Upper lobe of left lung (tissue), 6 donors: ENCODE data around the gene FCER1G. TPM values are rescaled to one million over a fixed set of nuclear protein-coding genes. Genes with fewer than 3 reads are reported as not detected.
"Not testable (repeated sequence)": the region's sequence is repeated elsewhere in the genome, so short reads cannot be mapped to it uniquely, and the experiment has no call there.

Experiments used
- ATAC-seq, 2 donors: fragments of 200-7000 bp; cut with Tn5 transposase; one replicate each; pipeline ENCODE4 v1.9.1; 2022; ENCODE audit warnings: mild to moderate bottlenecking in 2 of 2, moderate library complexity in 2 of 2; ENCODE audit not compliant: low FRiP score in 2 of 2
- DNase-seq, 2 donors: peaks; one replicate each; pipeline ENCODE4 v3.0.0-alpha.2; 2019 to 2020
- H3K27ac ChIP-seq, 4 donors: fragments of 200-600 bp; sonication (generic); one replicate each; pipeline ENCODE4 v1.5.1; 2016 to 2019
- H3K27me3 ChIP-seq, 4 donors: fragments of 200-600 bp; sonication (generic); one replicate each; pipeline ENCODE4 v1.5.1; 2017 to 2019
- H3K36me3 ChIP-seq, 4 donors: fragments of 200-600 bp; sonication (generic); one replicate each; pipeline ENCODE4 v1.5.1; 2016 to 2019
- H3K4me1 ChIP-seq, 4 donors: fragments of 200-600 bp; sonication (generic); one replicate each; pipeline ENCODE4 v1.5.1; 2018 to 2019
- H3K4me3 ChIP-seq, 4 donors: fragments of 200-600 bp; sonication (generic); one replicate each; pipeline ENCODE4 v1.5.1; 2017 to 2019; ENCODE audit warnings: mild to moderate bottlenecking in 2 of 4, moderate library complexity in 1 of 4
- H3K9me3 ChIP-seq, 4 donors: fragments of 200-600 bp; sonication (generic); one replicate each; pipeline ENCODE4 v1.5.1; 2018 to 2019
- EP300 ChIP-seq, 4 donors: sonication (generic); formaldehyde crosslinking; IDR thresholded peaks; one replicate each; pipeline ENCODE4 v1.5.1; 2017; ENCODE audit warnings: antibody characterized with exemption in 4 of 4, control low read depth in 2 of 4
- POLR2A ChIP-seq, 4 donors: fragments of 450-650 bp; IDR thresholded peaks; one replicate each; pipeline ENCODE4 v1.5.1; 2016 to 2017; ENCODE audit warnings: antibody characterized with exemption in 4 of 4, mild to moderate bottlenecking in 2 of 4
- POLR2AphosphoS5 ChIP-seq, 2 donors: sonication (generic); formaldehyde crosslinking; IDR thresholded peaks; one replicate each; pipeline ENCODE4 v1.5.1; 2017; ENCODE audit warnings: antibody characterized with exemption in 2 of 2
- WGBS, 2 donors: methylation state at CpG; one replicate each; pipeline ENCODE4 v1.1.5; 2017 to 2018; 5-methylcytosine and 5-hydroxymethylcytosine counted together
- total RNA-seq, 6 donors: library from RNA; depleted of rRNA in 4 of 6; stranded (reverse); fragments of >200 nt in 4 of 6; gene quantifications; one replicate each; pipeline versions ENCODE4 v1.1.0 to v1.2.1, GENCODE V29; 2016 to 2021
- TF ChIP-seq, protein P1 (sequence below), 6 experiments: fragments of 450-650 bp in 4 of 6; fragments of 200-600 bp in 2 of 6; sonication (generic) in 2 of 6; IDR thresholded peaks; one replicate each; pipeline ENCODE4 v1.5.1; 2016 to 2019; ENCODE audit warnings: antibody characterized with exemption in 6 of 6
- donor health status: DM: no; HTN: no; CAD: no; lungs with moderate emphysema.
- donor health status: DM: no; HTN: yes; CAD: no; lungs with severe emphysema.

Gene FCER1G
- total RNA-seq, 6 donors from 2014 or later = 75.4 to 233 (median 176) TPM

DNA sequence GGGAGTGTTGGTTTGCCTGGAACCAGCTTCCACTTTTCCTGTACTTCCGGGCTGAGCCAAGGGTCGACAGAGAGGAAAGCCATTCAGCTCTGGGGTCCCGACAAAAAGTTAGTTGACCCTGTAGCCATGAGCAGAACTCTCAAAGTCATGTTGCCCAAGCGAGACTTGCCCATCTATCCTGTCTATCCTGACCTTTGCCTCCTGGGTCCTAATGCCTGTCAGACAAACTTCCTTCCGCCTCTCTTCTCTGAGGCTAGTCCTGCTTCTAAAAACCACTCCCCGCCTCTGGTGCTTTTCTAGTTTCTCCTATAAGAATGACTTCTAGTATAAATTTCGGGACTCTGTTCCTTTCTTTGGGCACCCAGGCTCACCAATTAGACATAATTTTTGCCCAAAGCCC lies 35.7 kb downstream of the FCER1G start:
- DNase-seq (no peak), ATAC-seq (no peak)
- H3K4me3 ChIP-seq = no peak overlapping the region
- no peaks in the 10 kb centered on the region for H3K36me3 ChIP-seq
- 73 to 88% methylated on average over 7 of the region's 7 CpGs for WGBS, 2 donors
- H3K27ac ChIP-seq = no peak overlapping the region
- no peaks in the 10 kb centered on the region for H3K4me1 ChIP-seq
- H3K27me3 ChIP-seq = no peaks in the 10 kb centered on the region
- no peaks in the 10 kb centered on the region for H3K9me3 ChIP-seq
- TF ChIP-seq, protein P1, sequence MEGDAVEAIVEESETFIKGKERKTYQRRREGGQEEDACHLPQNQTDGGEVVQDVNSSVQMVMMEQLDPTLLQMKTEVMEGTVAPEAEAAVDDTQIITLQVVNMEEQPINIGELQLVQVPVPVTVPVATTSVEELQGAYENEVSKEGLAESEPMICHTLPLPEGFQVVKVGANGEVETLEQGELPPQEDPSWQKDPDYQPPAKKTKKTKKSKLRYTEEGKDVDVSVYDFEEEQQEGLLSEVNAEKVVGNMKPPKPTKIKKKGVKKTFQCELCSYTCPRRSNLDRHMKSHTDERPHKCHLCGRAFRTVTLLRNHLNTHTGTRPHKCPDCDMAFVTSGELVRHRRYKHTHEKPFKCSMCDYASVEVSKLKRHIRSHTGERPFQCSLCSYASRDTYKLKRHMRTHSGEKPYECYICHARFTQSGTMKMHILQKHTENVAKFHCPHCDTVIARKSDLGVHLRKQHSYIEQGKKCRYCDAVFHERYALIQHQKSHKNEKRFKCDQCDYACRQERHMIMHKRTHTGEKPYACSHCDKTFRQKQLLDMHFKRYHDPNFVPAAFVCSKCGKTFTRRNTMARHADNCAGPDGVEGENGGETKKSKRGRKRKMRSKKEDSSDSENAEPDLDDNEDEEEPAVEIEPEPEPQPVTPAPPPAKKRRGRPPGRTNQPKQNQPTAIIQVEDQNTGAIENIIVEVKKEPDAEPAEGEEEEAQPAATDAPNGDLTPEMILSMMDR (IDR thresholded peaks at IDR 0.05) = no peak
- no peak for TF ChIP-seq POLR2AphosphoS5 (IDR thresholded peaks at IDR 0.05)
- TF ChIP-seq EP300 (IDR thresholded peaks at IDR 0.05) = no peak
- no peak for TF ChIP-seq POLR2A (IDR thresholded peaks at IDR 0.05)

DNA sequence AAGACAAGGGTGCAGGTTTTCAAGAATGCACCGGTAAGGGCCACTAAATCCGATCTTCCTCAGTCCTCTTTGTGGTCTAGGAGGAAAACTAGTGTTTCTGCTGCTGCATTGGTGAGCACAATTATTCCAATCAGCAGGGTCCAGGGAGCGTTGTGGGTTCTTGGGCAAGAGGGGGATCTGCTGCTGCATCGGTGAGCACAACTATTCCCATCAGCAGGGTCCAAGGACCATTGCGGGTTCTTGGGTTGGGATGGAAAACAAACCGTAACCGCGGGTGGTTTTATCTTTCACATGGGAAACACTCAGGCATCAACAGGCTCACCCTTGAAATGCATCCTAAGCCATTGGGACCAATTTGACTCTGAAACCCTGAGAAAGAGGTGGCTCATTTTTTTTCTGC lies 36.5 kb downstream of the FCER1G start:
- WGBS, 2 donors = 89 to 92% methylated on average over 8 of the region's 8 CpGs
- Histone ChIP-seq H3K27me3 (no peaks in the 10 kb centered on the region), H3K27ac (no peak overlapping the region), H3K4me3 (no peak overlapping the region), H3K4me1 (no peaks in the 10 kb centered on the region), H3K36me3 (no peaks in the 10 kb centered on the region), H3K9me3 (peaks cover 0 to 2% (median 0%) of the 10 kb centered on the region in 4 donors)
- TF ChIP-seq, protein P1 (IDR thresholded peaks at IDR 0.05) = no peak
- TF ChIP-seq POLR2A (IDR thresholded peaks at IDR 0.05) (no peak), POLR2AphosphoS5 (IDR thresholded peaks at IDR 0.05) (no peak), EP300 (IDR thresholded peaks at IDR 0.05) (no peak)
- ATAC-seq (no peak), DNase-seq (no peak)

DNA sequence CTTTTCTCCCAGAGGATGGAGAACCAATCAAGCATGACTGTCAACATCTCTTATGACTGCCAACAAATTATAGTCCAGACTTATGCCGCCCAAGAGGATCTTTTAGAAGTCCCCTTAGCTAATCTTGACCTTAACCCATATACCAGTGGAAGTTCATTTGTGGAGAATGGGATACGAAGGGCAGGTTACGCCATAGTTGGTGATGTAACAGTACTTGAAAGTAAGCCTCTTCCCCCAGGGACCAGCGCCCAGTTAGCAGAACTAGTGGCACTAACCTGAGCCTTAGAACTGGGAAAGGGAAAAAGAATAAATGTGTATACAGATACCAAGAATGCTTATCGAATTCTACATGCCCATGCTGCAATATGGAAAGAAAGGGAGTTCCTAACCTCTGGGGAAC lies 40.2 kb downstream of the FCER1G start:
- not testable (repeated sequence) for H3K4me3 ChIP-seq, ATAC-seq, H3K27ac ChIP-seq, H3K36me3 ChIP-seq
- peaks cover 0 to 12% (median 9%) of the 10 kb centered on the region in 4 donors for H3K9me3 ChIP-seq
- peak in 1 of 2 donors; percentile 38 for DNase-seq
- H3K27me3 ChIP-seq = peaks cover 0 to 13% (median 3%) of the 10 kb centered on the region in 4 donors
- peak in 1 of 4 donors; percentile 6 for TF ChIP-seq POLR2A (IDR thresholded peaks at IDR 0.05)
- H3K4me1 ChIP-seq = peaks cover 5 to 15% (median 9%) of the 10 kb centered on the region in 4 donors
- 48 to 63% methylated on average over 5 of the region's 5 CpGs for WGBS, 2 donors

DNA sequence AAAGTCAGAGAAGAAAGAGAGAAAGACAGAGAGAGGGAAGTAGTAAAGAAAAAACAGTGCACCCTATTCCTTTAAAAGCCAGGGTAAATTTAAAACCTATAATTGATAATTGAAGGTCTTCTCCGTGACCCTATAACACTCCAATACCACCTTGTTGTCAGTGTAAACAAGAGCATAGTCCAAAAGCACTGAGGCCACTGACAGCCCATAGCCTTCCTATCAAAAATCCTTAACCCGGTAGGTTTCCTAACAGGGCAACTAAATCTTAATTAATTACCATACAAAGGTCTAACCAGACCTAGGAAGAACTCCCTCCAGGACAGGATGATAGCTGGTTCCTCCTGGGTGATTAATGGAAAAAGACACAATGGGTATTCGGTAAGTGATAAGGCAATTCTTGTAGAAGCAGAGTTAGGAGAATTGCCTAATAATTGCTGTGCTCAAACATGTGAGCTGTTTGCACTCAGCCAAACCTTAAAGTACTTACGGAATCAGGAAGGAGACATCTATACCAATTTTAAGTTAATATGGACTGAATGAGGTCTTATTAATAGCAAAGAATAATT lies 40.9 kb downstream of the FCER1G start:
- not testable (repeated sequence) for H3K27ac ChIP-seq, ATAC-seq, DNase-seq, H3K36me3 ChIP-seq, H3K4me3 ChIP-seq
- H3K9me3 ChIP-seq = peaks cover 0 to 12% (median 9%) of the 10 kb centered on the region in 4 donors
- peaks cover 5 to 15% (median 9%) of the 10 kb centered on the region in 4 donors for H3K4me1 ChIP-seq
- WGBS, 2 donors = 69 to 70% methylated on average over 4 of the region's 4 CpGs
- H3K27me3 ChIP-seq = peaks cover 0 to 13% (median 3%) of the 10 kb centered on the region in 4 donors

DNA sequence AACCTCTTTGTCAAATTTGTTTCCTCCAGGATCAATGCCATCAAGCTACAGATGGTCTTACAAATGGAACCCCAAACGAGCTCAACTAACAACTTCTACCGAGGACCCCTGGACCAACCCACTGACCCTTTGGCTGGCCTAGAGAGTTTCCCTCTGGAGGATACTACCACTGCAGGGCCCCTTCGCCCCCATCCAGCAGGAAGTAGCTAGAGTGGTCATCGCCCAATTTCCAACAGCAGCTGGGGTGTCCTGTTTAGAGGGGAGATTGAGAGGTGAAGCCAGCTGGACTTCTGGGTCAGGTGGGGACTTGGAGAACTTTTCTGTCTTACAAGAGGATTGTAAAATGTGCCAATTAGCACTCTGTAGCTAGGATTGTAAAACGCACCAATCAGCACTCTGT lies 42.0 kb downstream of the FCER1G start:
- Histone ChIP-seq H3K27me3 (peaks cover 0 to 13% (median 3%) of the 10 kb centered on the region in 4 donors), H3K27ac (peak overlapping the region in 1 of 4 donors; percentile 9), H3K4me1 (peaks cover 5 to 19% (median 9%) of the 10 kb centered on the region in 4 donors), H3K9me3 (peaks cover 0 to 12% (median 9%) of the 10 kb centered on the region in 4 donors)
- not testable (repeated sequence) for H3K4me3 ChIP-seq, ATAC-seq, DNase-seq, H3K36me3 ChIP-seq
- 87 to 97% methylated on average over 5 of the region's 5 CpGs for WGBS, 2 donors

DNA sequence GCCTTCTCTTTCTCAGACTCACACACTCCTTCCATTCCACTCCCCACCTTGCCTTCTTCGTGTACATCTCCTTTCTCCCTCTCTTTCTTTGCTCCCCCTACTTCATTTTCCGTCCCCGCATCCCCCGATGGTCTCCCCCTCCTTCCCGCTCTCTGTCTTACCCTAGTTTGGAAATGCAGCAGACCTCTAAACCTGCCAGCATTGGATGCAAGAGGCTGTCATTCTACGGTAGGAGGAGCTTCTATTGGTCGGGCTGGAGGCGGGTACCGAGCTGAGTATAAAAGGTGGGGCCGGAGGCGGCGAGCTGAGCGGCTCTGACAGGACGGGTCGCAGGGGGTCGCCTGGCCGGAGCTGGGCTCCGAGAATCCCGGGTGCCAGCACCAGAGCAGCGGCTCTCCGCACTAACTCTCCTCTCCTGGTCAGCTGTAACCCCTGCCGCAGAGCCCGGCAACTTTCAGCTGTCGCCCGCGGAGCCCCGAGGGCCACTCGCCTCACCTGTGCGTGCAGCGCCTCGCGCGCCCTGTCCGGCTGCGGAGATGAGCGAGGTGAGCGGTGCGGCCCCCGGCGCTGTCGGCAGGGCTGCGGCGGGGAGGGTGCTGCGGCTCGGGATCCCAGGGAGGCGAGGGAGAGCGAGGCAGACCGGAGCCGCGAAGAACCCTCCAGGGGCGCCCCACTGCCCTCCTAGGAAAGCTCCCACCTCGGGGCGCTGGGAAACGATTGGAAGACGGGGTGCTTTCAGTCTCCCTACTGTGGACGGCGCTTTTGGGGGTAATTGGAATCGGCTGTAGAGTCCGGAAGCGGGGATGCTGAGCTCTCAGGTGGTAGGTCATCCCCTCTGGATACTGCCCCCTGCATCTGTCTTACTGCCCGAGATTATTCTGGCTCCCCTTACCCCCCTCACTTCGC lies 43.6 kb downstream of the FCER1G start, which contains the start of gene PCP4L1:
PCP4L1 (plus strand) TSS at position 307 of the 906 bp plus-strand sequence; CDS start at position 537, 230 bp downstream.
- peak in 1 of 2 donors; percentile 17 for TF ChIP-seq POLR2AphosphoS5 (IDR thresholded peaks at IDR 0.05)
- TF ChIP-seq, protein P1 (IDR thresholded peaks at IDR 0.05) = no peak
- peak in 2 of 4 donors; percentile 28 to 59 for TF ChIP-seq POLR2A (IDR thresholded peaks at IDR 0.05)
- Histone ChIP-seq H3K27ac (no peak within 1 kb of the TSS), H3K4me1 (peaks cover 5 to 19% (median 9%) of the 10 kb centered on the region in 4 donors), H3K27me3 (peaks cover 0 to 13% (median 3%) of the 10 kb centered on the region in 4 donors), H3K36me3 (no peaks in the 10 kb centered on the region), H3K9me3 (peaks cover 0 to 12% (median 9%) of the 10 kb centered on the region in 4 donors), H3K4me3 (peak within 1 kb of the TSS in 3 of 4 donors; percentile 44 to 59 (median 44))
- ATAC-seq (peak; percentile 81 to 82), DNase-seq (peak; percentile 72 to 89)
- 3 to 4% methylated on average over 29 to 53 of the region's 62 CpGs for WGBS, 2 donors
